Erythroblast (primary cell): ENCODE data around the gene FAM240B.

Experiments used
- DNase-seq, 2 experiments: peaks; one replicate each; lab custom pipeline; 2025; lab: John Stamatoyannopoulos, UW
- GATA1 ChIP-seq: IDR thresholded peaks from 2 replicates; pipeline ENCODE4 v1.6.1; 2011; ENCODE audit warnings: low read depth, mild to moderate bottlenecking, control low read depth, low read length, moderate library complexity
- POLR2A ChIP-seq: IDR thresholded peaks from 2 replicates; pipeline ENCODE4 v1.6.1; 2011; ENCODE audit warnings: mild to moderate bottlenecking, low read length

The FAM240B gene

DNA sequence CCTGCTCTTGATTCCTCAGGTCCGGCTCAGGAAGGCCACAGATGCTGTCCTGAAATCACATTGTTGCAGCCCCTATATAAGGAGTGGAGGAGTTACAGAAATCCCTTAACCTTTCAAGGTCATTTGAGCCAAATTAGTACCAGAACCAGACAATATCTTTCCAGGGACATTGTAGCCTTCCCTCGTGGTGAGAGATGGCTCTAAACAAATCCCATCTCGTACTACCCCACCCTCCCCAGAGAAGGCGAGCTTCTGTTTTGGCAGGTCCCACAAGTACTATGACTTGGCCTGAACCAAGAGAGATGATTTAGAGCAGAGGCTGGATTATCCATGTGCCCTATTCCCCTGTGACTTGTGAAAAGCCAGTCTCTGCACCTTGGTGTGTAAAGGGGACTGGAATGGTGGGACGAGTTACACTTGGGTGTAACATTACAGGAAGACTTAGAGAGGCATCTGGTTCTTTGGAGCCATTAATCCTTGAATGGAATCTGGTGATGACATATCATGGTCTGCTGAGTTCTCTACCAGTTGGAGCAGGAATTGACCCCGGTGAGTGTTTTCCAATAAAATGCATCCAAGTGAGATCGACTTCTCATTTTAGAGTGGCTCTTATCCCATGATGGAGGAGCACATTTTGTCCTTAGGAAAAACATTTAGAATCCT, at the start of gene FAM240B:
TSS of gene FAM240B (minus strand) at position 51 of the 663 bp plus-strand sequence. CDS start 16,134 bp downstream, outside the sequence.
- DNase-seq: no peak
- TF ChIP-seq POLR2A (no peak), GATA1 (no peak)

DNA sequence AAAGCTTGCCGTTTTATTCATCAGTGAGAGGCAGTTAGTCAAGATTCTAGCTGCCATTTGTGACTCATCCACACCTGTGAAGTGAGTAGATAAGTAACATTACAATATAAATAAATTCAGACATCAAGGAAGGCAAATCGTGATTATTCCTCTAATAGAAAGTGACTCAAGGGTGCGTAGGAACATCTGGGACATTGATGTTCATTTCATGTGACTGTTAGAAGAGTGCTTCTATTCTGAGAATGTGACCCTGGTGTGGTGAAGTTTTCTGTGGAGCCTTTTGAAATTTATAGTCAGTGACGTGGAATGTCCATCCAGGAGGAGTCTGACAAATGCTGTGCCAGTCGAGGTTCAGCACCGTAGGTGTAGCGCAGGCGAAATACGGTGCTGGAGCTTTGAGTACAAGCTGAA, 48.4 kb upstream of the FAM240B start:
- no peak for TF ChIP-seq POLR2A
- no peak for TF ChIP-seq GATA1
- no peak for DNase-seq

DNA sequence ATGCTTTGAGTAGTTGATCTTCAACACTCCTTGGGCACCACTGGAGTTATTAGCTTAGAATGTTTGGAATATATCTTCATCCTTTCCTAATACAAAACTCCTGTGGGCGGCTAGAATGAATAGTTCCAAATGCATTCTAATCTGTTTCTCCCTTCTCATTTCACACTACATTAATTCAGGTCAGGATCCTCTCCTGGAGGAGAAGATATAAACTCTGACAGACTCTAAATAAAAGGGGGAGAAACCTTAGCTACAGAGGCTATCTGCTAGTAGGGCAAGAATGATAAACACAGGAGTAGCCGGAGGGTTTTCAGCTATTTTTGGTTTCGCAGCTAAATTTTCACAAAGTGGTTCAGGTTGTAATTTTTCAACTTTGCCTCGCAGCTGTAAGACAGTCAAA, 45.2 kb upstream of the FAM240B start:
- TF ChIP-seq POLR2A: no peak
- TF ChIP-seq GATA1: no peak

DNA sequence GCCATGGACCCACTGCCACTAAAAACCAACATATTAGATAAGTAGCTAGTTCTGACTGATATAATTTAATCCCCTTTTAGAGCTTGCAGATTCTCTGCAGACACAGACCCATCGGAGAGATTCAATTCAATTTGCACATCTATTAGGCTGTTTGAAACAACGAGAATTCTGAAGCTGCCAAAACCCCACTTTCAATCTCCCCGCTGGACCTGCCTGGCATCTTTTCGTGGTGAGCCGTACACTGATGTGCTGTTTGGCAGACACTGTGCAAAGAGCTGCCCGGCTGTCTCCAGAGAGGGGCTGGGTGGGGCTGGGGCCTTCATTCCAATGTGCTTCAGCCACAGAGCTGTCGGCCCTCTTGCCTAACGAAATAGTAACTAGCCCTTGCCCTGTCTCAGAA, 42.1 kb upstream of the FAM240B start:
- DNase-seq: no peak
- no peak for TF ChIP-seq GATA1

More for the DNA sequence above, 45.2 kb upstream of the FAM240B start:
- DNase-seq: no peak

DNA sequence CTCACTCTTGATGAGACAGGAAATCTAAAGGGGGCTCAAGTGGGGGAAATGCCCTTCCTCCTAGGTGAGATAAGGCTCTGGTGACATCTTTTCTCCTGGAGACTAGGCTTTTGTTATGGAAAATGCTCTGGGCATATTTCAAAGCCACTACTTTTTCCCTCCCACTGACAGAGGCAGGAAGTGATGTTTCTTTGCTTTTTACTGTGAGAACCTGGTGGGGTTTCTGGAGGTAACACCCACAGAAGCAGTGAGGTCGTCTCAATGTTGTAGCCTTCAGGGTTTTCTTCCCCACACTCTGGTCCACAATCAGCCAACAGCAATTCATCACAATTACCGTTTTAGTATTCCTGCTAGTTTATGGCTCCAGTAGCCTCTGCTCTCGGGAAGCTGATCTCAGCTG, 41.4 kb upstream of the FAM240B start:
- no peak for DNase-seq
- TF ChIP-seq POLR2A (no peak), GATA1 (no peak)

DNA sequence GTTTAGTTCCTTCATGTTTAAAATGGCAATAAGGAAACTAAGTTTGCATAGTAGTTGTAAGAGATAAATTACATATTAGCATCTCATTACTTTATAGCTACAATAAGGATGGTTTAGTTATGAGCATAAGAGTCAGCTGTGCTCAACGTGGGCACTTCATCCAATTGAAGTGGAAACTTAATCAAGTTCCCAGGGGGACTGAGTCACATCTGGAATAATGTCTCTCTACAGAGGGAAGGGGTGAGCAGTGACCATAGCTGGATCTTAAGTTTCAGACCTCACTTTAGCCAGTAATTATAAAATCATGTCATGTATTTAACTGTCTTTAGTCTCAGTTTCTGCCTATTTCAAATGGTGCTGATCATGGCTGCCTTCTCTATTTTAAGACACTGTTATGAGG, 36.8 kb upstream of the FAM240B start:
- TF ChIP-seq GATA1 (no peak), POLR2A (no peak)
- DNase-seq: no peak

DNA sequence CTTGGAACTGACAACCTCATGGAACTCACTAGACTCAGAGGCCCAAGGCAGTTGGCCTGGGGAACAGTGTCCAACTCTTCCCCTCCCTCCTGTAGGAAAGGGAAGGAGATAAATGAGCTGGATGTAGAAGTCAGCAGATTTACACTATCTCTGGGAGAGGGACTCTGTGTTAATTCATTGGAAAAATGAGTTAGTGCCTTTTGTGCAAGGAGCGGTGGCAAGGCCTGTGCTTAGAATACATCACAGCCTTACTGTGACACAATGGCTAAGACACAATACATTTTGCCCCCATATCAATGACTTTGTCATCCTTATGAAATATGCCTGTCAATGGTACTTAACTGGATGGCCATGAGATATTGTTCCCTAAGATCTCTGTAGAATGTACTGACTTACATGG, 28.0 kb upstream of the FAM240B start:
- DNase-seq: no peak
- TF ChIP-seq GATA1 (no peak), POLR2A (no peak)

DNA sequence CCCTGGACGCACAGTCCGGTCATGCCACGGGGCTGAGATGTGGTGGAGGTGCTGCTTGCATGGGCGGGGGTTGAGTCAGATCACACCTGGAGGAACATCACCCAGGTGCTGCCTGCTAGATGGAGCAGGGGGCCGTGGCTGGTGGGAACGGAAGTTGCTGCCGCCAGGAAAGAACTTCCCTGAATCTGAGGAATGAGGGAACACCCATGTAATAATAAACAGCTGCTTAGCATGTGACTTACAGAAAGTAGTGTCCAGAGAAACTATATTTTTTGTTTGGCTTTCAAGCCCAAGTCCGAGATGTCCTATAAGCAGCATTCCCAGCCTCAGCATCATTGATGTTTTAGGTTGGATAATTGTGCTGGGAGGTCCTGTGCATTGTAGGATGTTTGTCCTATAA, 27.1 kb upstream of the FAM240B start:
- no peak for TF ChIP-seq POLR2A
- no peak for TF ChIP-seq GATA1

DNA sequence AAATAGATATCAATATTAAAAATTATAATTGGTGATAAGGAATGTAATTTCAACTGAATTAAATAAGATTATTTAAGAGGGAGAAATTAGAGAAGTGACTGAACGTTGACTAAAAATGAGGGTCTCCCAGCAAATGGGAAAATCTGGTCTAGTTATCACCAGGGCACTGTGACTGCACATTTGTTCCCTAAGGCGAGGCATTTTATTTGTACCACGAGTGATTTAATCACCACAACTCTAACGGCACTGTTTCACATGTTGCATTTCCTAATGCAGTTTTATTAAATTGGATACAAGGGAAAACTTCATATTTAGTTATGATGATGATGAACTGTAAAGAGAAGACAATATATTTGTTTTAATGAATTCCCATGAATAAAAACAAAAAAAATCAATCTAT, 26.4 kb upstream of the FAM240B start:
- no peak for TF ChIP-seq GATA1
- TF ChIP-seq POLR2A: no peak
- DNase-seq: no peak

More for the DNA sequence above, 27.1 kb upstream of the FAM240B start:
- DNase-seq: no peak

- no peak for TF ChIP-seq GATA1
- TF ChIP-seq POLR2A: no peak
- DNase-seq: no peak
Measured at GRCh38 chr9:38744484-38744883, 24.6 kb upstream of the FAM240B start.

DNA sequence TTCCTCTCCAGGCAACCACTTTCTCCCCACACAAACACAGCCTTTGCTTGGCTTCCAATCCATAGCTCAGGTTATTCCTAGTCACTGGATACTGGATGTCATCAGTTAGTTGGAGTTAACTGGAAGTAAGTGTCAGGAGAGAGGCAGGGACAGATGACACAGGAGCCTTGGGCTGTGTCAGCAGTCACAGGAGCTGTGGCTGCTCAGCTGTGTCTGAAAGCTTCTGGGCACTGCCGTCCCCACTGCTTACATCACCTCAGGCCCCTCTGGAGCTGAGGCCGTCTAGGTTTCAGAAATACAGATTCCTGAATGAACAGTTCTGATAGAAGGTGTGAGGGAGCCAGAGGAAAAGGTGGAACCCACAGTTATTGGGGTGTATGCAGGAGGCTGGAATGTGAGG, 17.3 kb upstream of the FAM240B start:
- no peak for DNase-seq
- no peak for TF ChIP-seq GATA1

DNA sequence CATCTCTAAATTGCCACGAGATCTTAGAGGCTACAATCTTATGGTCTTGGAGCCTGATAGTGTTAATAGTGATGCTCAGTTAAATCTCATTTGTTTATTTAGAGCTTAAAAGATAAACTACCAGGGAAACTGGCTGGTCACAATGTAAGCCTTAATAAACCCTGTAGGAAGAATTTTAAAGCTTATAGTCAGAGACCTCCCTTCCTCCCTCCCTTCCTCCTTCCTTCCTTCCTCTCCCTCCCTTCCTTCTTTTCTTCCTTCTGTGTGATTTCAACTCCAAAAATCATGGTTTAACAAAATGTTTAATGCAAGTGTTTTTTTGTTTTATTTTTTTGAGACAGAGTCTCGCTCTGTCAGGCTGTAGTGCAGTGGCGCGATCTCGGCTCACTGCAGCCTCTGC, 14.9 kb upstream of the FAM240B start:
- no peak for TF ChIP-seq POLR2A
- TF ChIP-seq GATA1: no peak
- no peak for DNase-seq

GRCh38 chr9:38733503-38733902, 13.6 kb upstream of the FAM240B start:
- no peak for DNase-seq
- TF ChIP-seq GATA1: no peak
- TF ChIP-seq POLR2A: no peak

DNA sequence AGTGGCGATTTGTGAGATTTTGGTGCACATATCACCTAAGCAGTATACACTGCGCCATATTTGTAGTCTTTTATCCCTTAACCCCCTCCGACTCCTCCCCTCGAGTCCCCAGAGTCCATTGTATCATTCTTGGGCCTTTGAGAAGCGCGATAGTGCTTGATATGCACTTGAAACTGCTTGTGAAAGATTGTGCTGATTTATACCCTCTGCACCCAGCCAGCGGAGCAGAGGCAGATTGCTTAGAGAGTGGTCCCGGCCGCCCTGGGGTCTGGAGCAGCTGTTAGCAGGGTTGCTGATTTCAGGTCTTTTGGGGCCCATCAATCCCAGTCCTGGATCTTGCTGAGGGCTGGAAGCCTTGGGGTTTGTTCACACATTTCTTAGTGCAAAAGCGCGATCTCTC, 13.0 kb upstream of the FAM240B start:
- no peak for TF ChIP-seq GATA1
- TF ChIP-seq POLR2A: no peak
- DNase-seq: no peak

DNA sequence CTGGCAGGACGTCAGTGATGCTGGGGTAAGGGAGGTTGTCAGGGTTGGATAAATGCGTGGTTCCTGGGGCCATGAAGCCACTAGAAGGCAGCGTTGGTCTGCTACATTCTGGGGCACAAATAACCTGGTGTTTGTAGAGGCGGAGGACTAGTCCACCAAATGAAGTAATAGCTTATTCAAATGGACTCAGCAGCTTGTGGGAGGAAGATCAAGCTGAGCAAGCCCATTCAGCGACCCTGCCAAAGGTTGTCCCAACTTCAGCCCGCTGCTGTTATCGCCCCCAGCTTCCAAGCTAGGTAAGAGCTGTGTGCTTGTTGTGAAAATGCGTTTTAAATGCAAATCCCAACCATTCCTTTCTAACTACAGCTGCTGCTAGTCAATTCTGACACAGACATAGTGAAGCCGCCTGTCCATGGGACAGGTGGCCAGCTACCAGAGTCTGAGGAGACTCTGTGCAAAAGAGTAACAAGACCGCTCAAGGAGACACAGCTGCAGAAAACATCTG, 7.6 kb upstream of the FAM240B start:
- TF ChIP-seq POLR2A: no peak
- TF ChIP-seq GATA1: no peak
- peak in 1 of 2 experiments; percentile 12 for DNase-seq

DNA sequence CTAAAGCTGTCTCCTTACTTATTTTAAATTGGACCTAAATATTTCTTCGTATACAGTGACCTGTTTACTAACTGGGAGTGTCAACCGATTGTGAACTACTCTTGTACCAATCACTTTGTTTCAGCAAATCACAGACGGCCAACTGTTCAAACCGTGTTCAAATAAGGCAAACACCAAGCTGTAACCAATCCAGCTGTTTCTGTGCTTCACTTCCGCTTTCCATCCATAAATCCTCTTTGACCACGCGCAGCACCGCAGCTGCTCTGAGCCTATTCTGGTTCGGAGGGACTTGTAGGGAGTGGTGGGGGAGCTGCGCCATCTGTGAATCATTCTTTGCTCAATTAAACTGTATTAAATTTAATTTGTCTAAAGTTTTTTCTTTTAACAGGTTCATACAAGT, 4.8 kb upstream of the FAM240B start:
- DNase-seq: no peak
- no peak for TF ChIP-seq POLR2A
- TF ChIP-seq GATA1: no peak

DNA sequence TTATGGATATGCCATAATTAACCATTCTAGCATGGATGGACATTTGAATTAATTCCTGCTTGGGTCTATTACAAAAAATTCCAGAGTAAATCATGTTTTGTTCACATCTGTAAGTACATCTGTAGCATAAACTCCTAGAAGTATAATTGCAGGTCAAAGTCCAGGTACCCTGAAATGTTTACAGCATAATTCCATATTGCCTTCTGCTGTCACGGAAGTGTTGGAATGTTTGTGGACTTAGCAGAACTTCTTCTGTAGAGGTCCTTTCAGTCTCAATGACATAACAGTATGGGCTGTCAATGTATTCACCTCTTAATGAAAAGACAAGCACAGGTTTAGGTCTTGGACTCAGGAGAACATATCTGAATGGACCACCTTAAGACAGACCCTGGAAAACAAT, 1.8 kb downstream of the FAM240B start:
- TF ChIP-seq POLR2A (no peak), GATA1 (no peak)
- no peak for DNase-seq
